ENCODE results near the gene MYOZ2. TPM values are rescaled to one million over a fixed set of nuclear protein-coding genes. Genes with fewer than 3 reads are reported as not detected.

The MYOZ2 gene
- total RNA-seq, 1 donor from 2014 or later = 0.49 TPM

DNA sequence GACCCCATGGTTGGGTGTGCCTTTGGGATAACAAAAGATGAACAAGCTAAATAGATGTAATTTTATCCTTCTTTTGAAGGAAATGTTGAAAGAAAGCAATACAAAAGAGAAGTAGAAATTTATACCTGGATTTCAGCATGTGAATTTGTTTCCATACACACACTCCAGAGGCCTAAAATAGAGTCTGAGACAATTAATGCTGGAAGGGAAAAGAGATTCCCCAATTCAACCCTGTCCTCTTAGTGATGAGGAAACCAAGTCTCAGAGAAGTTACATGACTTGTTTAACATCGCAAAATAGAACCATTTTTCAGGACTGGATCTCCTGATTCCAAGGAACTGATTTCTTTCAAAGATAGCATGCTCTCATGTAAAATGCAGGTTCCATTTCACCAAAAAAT is 37.3 kb upstream of the MYOZ2 start:
- Histone ChIP-seq H3K4me1 (peaks cover 25% of the 10 kb centered on the region), H3K4me3 (no peak overlapping the region), H3K27ac (no peak overlapping the region), H3K27me3 (no peaks in the 10 kb centered on the region), H3K9me3 (no peaks in the 10 kb centered on the region), H3K36me3 (no peaks in the 10 kb centered on the region)
- TF ChIP-seq, protein P1, sequence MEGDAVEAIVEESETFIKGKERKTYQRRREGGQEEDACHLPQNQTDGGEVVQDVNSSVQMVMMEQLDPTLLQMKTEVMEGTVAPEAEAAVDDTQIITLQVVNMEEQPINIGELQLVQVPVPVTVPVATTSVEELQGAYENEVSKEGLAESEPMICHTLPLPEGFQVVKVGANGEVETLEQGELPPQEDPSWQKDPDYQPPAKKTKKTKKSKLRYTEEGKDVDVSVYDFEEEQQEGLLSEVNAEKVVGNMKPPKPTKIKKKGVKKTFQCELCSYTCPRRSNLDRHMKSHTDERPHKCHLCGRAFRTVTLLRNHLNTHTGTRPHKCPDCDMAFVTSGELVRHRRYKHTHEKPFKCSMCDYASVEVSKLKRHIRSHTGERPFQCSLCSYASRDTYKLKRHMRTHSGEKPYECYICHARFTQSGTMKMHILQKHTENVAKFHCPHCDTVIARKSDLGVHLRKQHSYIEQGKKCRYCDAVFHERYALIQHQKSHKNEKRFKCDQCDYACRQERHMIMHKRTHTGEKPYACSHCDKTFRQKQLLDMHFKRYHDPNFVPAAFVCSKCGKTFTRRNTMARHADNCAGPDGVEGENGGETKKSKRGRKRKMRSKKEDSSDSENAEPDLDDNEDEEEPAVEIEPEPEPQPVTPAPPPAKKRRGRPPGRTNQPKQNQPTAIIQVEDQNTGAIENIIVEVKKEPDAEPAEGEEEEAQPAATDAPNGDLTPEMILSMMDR (IDR thresholded peaks at IDR 0.05) = no peak
- DNase-seq (ENCODE audit: extremely low spot score in 2 of 2) = no peak
- intact Hi-C loops (cut with DNase I) = no loop called here

DNA sequence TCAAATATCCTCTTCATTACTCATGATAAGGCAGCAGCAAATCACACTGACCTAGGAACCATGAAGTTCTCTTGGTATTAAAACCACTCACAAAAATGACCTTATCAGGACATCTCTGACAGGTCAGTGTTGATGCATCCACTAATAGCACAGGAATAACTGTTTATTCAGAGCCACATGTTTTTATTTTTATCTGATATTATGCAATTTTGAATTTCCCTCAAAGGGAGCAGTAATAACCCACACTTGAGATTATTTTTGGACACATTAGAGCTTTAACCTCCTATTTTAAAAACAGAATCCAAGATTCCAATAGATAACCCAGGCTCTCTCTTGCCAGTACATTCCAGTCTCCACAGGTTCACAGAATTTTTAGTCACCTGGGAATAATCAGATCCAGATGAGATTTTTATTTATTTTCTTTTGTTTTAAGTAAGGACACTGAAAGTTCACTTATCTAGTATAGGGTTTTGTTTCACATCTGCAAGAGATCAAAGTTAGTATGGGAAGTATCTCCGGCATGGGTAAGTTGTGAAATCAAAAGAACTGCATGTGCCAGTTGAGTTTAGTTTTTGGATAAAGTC is 36.3 kb upstream of the MYOZ2 start:
- no peaks in the 10 kb centered on the region for H3K36me3 ChIP-seq
- intact Hi-C loops (cut with DNase I) = no loop called here
- H3K27ac ChIP-seq = peak overlapping the region; percentile 9
- H3K9me3 ChIP-seq = no peaks in the 10 kb centered on the region
- H3K4me1 ChIP-seq = peaks cover 32% of the 10 kb centered on the region
- DNase-seq (ENCODE audit: extremely low spot score in 2 of 2) = no peak
- no peaks in the 10 kb centered on the region for H3K27me3 ChIP-seq
- no peak overlapping the region for H3K4me3 ChIP-seq
- TF ChIP-seq POLR2AphosphoS5 (IDR thresholded peaks at IDR 0.05; ENCODE audit: insufficient read depth in 1 of 2, low read depth in 1 of 2) = peak in 1 of 2 donors; percentile 46
- TF ChIP-seq, protein P1 (IDR thresholded peaks at IDR 0.05) = no peak
- TF ChIP-seq POLR2A (IDR thresholded peaks at IDR 0.05) = no peak

DNA sequence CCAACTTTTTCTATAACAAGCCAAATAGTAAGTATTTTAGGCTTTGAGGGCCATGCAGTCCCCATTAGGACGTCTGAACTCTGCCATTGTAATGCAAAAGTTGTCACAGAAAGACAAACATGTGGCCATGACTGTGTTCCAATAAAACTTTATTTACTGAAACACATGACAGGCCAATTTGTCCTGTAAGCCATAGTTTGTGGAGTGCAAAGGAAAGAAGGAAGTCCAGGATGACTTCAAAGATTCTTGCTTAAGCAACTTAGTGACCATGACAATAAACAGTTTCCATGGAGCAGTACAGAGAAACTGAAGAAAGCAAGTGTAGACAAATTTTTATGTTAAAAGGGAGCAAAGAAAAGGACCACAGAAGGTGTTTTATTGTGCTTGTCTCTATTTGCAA is 35.0 kb upstream of the MYOZ2 start:
- peak overlapping the region; percentile 13 for H3K27ac ChIP-seq

DNA sequence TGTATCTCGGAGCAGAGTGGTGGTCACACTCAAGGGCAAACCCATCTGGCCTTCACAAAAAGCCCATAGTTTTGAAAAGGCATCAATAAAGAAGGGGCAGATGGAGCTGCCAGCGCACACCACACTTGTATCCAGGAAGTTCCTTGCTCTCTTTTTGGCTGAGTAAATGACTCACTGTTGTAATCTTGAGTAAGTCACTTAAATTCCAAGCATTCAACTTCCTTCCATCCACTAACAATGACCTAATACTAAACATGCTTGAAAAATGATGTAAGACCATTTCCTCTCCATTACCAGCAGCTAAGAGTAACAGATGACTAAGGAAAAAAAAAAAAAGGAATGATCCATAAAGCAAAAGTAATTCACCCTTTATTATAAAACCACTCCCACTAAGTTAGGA is 32.4 kb upstream of the MYOZ2 start:
- peaks cover 32% of the 10 kb centered on the region for H3K4me1 ChIP-seq

More for the DNA sequence above, 35.0 kb upstream of the MYOZ2 start:
- no peak for DNase-seq (ENCODE audit: extremely low spot score in 2 of 2)
- Histone ChIP-seq H3K9me3 (no peaks in the 10 kb centered on the region), H3K27me3 (no peaks in the 10 kb centered on the region), H3K36me3 (no peaks in the 10 kb centered on the region), H3K4me3 (no peak overlapping the region), H3K4me1 (peaks cover 32% of the 10 kb centered on the region)
- intact Hi-C loops (cut with DNase I) = loop anchor here (10.0 kb wide), 1 partner anchor 114 kb away; the partner anchor contains the start of gene USP53
- TF ChIP-seq POLR2AphosphoS5 (IDR thresholded peaks at IDR 0.05; ENCODE audit: insufficient read depth in 1 of 2, low read depth in 1 of 2) (no peak), POLR2A (IDR thresholded peaks at IDR 0.05) (no peak)
- TF ChIP-seq, protein P1 (IDR thresholded peaks at IDR 0.05) = no peak

More for the DNA sequence above, 32.4 kb upstream of the MYOZ2 start:
- Histone ChIP-seq H3K36me3 (no peaks in the 10 kb centered on the region), H3K4me3 (no peak overlapping the region), H3K27me3 (no peaks in the 10 kb centered on the region), H3K27ac (peak overlapping the region; percentile 53), H3K9me3 (no peaks in the 10 kb centered on the region)
- intact Hi-C loops (cut with DNase I) = loop anchor here (10.0 kb wide), 1 partner anchor 112 kb away; the partner anchor contains the start of gene USP53
- TF ChIP-seq, protein P1 (IDR thresholded peaks at IDR 0.05) = no peak
- TF ChIP-seq POLR2A (IDR thresholded peaks at IDR 0.05) (no peak), POLR2AphosphoS5 (IDR thresholded peaks at IDR 0.05; ENCODE audit: insufficient read depth in 1 of 2, low read depth in 1 of 2) (peak in 1 of 2 donors; percentile 79)
- no peak for DNase-seq (ENCODE audit: extremely low spot score in 2 of 2)
